ENCODE measurements around the gene H2BW2.

DNA sequence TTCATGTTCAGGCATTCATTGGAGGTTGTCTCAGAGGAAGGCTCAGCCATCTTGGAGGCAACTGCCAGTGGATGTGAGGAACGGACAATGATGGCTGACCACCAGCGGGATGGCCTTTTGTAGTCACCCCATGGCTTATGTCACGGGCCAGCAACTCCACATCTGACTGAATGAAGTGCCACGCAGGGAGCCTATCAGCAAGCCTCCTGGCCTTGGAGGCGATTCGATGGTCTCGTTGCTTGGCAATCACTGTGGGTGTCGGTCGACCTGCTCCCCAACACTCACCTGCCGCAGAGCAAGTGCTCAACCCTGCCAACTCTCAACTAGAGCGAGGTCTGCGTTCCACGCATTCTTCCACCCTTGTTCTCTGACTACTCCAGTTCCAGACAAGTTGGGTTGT is 7.4 kb downstream of the H2BW2 start:
- TF ChIP-seq, protein P1, sequence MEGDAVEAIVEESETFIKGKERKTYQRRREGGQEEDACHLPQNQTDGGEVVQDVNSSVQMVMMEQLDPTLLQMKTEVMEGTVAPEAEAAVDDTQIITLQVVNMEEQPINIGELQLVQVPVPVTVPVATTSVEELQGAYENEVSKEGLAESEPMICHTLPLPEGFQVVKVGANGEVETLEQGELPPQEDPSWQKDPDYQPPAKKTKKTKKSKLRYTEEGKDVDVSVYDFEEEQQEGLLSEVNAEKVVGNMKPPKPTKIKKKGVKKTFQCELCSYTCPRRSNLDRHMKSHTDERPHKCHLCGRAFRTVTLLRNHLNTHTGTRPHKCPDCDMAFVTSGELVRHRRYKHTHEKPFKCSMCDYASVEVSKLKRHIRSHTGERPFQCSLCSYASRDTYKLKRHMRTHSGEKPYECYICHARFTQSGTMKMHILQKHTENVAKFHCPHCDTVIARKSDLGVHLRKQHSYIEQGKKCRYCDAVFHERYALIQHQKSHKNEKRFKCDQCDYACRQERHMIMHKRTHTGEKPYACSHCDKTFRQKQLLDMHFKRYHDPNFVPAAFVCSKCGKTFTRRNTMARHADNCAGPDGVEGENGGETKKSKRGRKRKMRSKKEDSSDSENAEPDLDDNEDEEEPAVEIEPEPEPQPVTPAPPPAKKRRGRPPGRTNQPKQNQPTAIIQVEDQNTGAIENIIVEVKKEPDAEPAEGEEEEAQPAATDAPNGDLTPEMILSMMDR (IDR thresholded peaks at IDR 0.05) = no peak
- TF ChIP-seq POLR2A (IDR thresholded peaks at IDR 0.05) (no peak), POLR2AphosphoS5 (IDR thresholded peaks at IDR 0.05) (no peak)

Measured in upper lobe of left lung (tissue), 4 donors.